GM23248 (cell line): Measurements from ENCODE around the gene C22orf31. TPM values are rescaled to one million over a fixed set of nuclear protein-coding genes. Genes with fewer than 3 reads are reported as not detected.

Experiments
- DNase-seq: peaks from one replicate; pipeline ENCODE4 v3.0.0-alpha.2; 2015
- H2AFZ ChIP-seq: fragments of 200-600 bp; sonication (generic); 2 replicates; pipeline ENCODE4 v1.6.1; 2016; ENCODE audit warnings: antibody characterized with exemption
- H3F3A ChIP-seq: fragments of 200-600 bp; sonication (generic); 2 replicates; pipeline ENCODE4 v1.6.1; 2016; ENCODE audit warnings: mild to moderate bottlenecking, antibody characterized with exemption, mixed run types; ENCODE audit not compliant: insufficient read depth
- H3K27ac ChIP-seq: fragments of 200-600 bp; sonication (generic); 2 replicates; pipeline ENCODE4 v1.5.1; 2016; ENCODE audit warnings: mild to moderate bottlenecking
- H3K27me3 ChIP-seq: fragments of 200-600 bp; sonication (generic); replicated peaks from 2 replicates; pipeline ENCODE4 v1.6.1; 2016; ENCODE audit warnings: mild to moderate bottlenecking; ENCODE audit not compliant: insufficient read depth
- H3K36me3 ChIP-seq: fragments of 200-600 bp; sonication (generic); 2 replicates; pipeline ENCODE4 v1.6.1; 2016; ENCODE audit warnings: low read depth, mild to moderate bottlenecking
- H3K4me1 ChIP-seq: fragments of 200-600 bp; sonication (generic); 2 replicates; pipeline ENCODE4 v1.6.1; 2016; ENCODE audit warnings: mild to moderate bottlenecking; ENCODE audit not compliant: insufficient read depth
- H3K4me2 ChIP-seq: fragments of 200-600 bp; sonication (generic); one replicate; pipeline ENCODE4 v1.6.1; 2016; ENCODE audit warnings: mild to moderate bottlenecking; ENCODE audit not compliant: unreplicated experiment
- H3K4me3 ChIP-seq: fragments of 200-600 bp; sonication (generic); 2 replicates; pipeline ENCODE4 v1.5.1; 2016; ENCODE audit warnings: mild to moderate bottlenecking
- H3K79me2 ChIP-seq: fragments of 200-600 bp; sonication (generic); 2 replicates; pipeline ENCODE4 v1.6.1; 2016; ENCODE audit warnings: mild to moderate bottlenecking; ENCODE audit not compliant: insufficient read depth
- H3K9ac ChIP-seq: fragments of 200-600 bp; sonication (generic); 2 replicates; pipeline ENCODE4 v1.6.1; 2016; ENCODE audit warnings: mild to moderate bottlenecking
- H3K9me2 ChIP-seq: fragments of 200-600 bp; sonication (generic); 2 replicates; pipeline ENCODE4 v1.6.1; 2016; ENCODE audit warnings: mixed run types, mild to moderate bottlenecking, moderate library complexity; ENCODE audit not compliant: insufficient read depth
- H3K9me3 ChIP-seq: fragments of 200-600 bp; sonication (generic); one replicate; pipeline ENCODE4 v1.6.1; 2017; ENCODE audit warnings: low read depth
- H4K20me1 ChIP-seq: fragments of 200-600 bp; sonication (generic); 2 replicates; pipeline ENCODE4 v1.6.0; 2016; ENCODE audit not compliant: insufficient read depth
- EZH2 ChIP-seq: fragments of 200-600 bp; sonication (generic); IDR thresholded peaks from 2 replicates; pipeline ENCODE4 v1.6.1; 2018; ENCODE audit warnings: antibody characterized with exemption, mild to moderate bottlenecking; ENCODE audit not compliant: insufficient read depth, poor library complexity, severe bottlenecking
- EZH2phosphoT487 ChIP-seq: fragments of 200-600 bp; sonication (generic); IDR thresholded peaks from 2 replicates; pipeline ENCODE4 v1.6.1; 2018; ENCODE audit warnings: antibody characterized with exemption, moderate library complexity, mild to moderate bottlenecking, low read depth; ENCODE audit not compliant: insufficient read depth
- WGBS, 2 experiments: methylation state at CpG; one replicate each; pipeline ENCODE4 v1.1.6; 2015 to 2017; ENCODE audit warnings: low lambda C conversion rate in 2 of 2, low coverage in 1 of 2; ENCODE audit errors: missing lambda C conversion rate in 2 of 2; 5-methylcytosine and 5-hydroxymethylcytosine counted together
- in situ Hi-C: fragments of 300-500 bp; cut with MboI; formaldehyde crosslinking; loops from 2 replicates; pipeline ENCODE4 v1.15.0; 2020
- polyA plus RNA-seq: library from polyadenylated mRNA; unstranded; fragments of >200 nt; fragmentation: Nextera tagmentation; extraction: Ambion mirVana; gene quantifications from 2 replicates; pipeline ENCODE4 v1.2.1, GENCODE V29; 2016
- total RNA-seq: library from RNA; depleted of rRNA; stranded (reverse); fragments of >200 nt; shearing (Covaris generic); gene quantifications from 2 replicates; pipeline ENCODE4 v1.2.3, GENCODE V29; 2014

C22orf31 gene
- total and polyA plus RNA-seq, 2 experiments from 2014 or later, result not detected

- peaks cover 16% of the 10 kb centered on the region for H3K4me1 ChIP-seq
- H3K9me3 ChIP-seq, result no peaks in the 10 kb centered on the region
- H3K4me2 ChIP-seq, result no peak overlapping the region
- no peaks in the 10 kb centered on the region for H3K27me3 ChIP-seq
- no peak for DNase-seq
- no peak overlapping the region for H3K27ac ChIP-seq
- no peaks in the 10 kb centered on the region for H4K20me1 ChIP-seq
- in situ Hi-C loops, result no loop called here
- H3F3A ChIP-seq, result peaks cover 15% of the 10 kb centered on the region
- H3K4me3 ChIP-seq, result no peak overlapping the region
- no peak overlapping the region for H3K9ac ChIP-seq
- H3K9me2 ChIP-seq, result no peaks in the 10 kb centered on the region
- 48 to 52% methylated on average over 4 of the region's 4 CpGs for WGBS, 2 experiments
- H3K79me2 ChIP-seq, result no peaks in the 10 kb centered on the region
- H3K36me3 ChIP-seq, result no peaks in the 10 kb centered on the region
- TF ChIP-seq EZH2phosphoT487 (no peak), EZH2 (no peak)
- H2AFZ ChIP-seq, result no peak overlapping the region
Observed at GRCh38 chr22:29092243-29092642, 30.6 kb upstream of the C22orf31 start.

- TF ChIP-seq EZH2 (no peak), EZH2phosphoT487 (no peak)
- H3K79me2 ChIP-seq, result no peaks in the 10 kb centered on the region
Observed at GRCh38 chr22:29090039-29090438, 28.4 kb upstream of the C22orf31 start.

GRCh38 chr22:29089507-29089906 is 27.9 kb upstream of the C22orf31 start:
- TF ChIP-seq EZH2 (no peak), EZH2phosphoT487 (no peak)
- in situ Hi-C loops, result no loop called here
- H3K27me3 ChIP-seq, result no peaks in the 10 kb centered on the region

More at GRCh38 chr22:29090039-29090438, 28.4 kb upstream of the C22orf31 start:
- in situ Hi-C loops, result no loop called here
- 88 to 91% methylated on average over 3 of the region's 3 CpGs for WGBS, 2 experiments
- peaks cover 15% of the 10 kb centered on the region for H3F3A ChIP-seq
- no peak overlapping the region for H3K9ac ChIP-seq
- no peak overlapping the region for H3K4me2 ChIP-seq
- H3K36me3 ChIP-seq, result no peaks in the 10 kb centered on the region
- no peak overlapping the region for H3K4me3 ChIP-seq
- no peaks in the 10 kb centered on the region for H3K27me3 ChIP-seq
- H3K27ac ChIP-seq, result no peak overlapping the region
- no peaks in the 10 kb centered on the region for H3K9me3 ChIP-seq
- no peak for DNase-seq
- no peak overlapping the region for H2AFZ ChIP-seq
- no peaks in the 10 kb centered on the region for H3K9me2 ChIP-seq
- H4K20me1 ChIP-seq, result no peaks in the 10 kb centered on the region
- peaks cover 16% of the 10 kb centered on the region for H3K4me1 ChIP-seq

GRCh38 chr22:29088809-29089208 is 27.2 kb upstream of the C22orf31 start:
- Histone ChIP-seq H3K27me3 (no peaks in the 10 kb centered on the region), H3K36me3 (no peaks in the 10 kb centered on the region), H3K9me3 (no peaks in the 10 kb centered on the region), H3K4me3 (no peak overlapping the region), H3K4me2 (no peak overlapping the region), H4K20me1 (no peaks in the 10 kb centered on the region), H2AFZ (no peak overlapping the region), H3K27ac (no peak overlapping the region), H3K4me1 (peaks cover 15% of the 10 kb centered on the region), H3K9me2 (no peaks in the 10 kb centered on the region), H3F3A (peaks cover 10% of the 10 kb centered on the region), H3K79me2 (no peaks in the 10 kb centered on the region), H3K9ac (no peak overlapping the region)
- DNase-seq, result no peak
- in situ Hi-C loops, result no loop called here
- TF ChIP-seq EZH2phosphoT487 (no peak), EZH2 (no peak)
- WGBS, 2 experiments, result 97 to 100% methylated on average over 3 of the region's 3 CpGs

More at GRCh38 chr22:29089507-29089906, 27.9 kb upstream of the C22orf31 start:
- no peaks in the 10 kb centered on the region for H3K9me2 ChIP-seq
- no peaks in the 10 kb centered on the region for H3K79me2 ChIP-seq
- no peaks in the 10 kb centered on the region for H4K20me1 ChIP-seq
- no peak overlapping the region for H3K9ac ChIP-seq
- no peaks in the 10 kb centered on the region for H3K36me3 ChIP-seq
- H3K4me3 ChIP-seq, result no peak overlapping the region
- H3K4me2 ChIP-seq, result no peak overlapping the region
- no peak overlapping the region for H3K27ac ChIP-seq
- WGBS, 2 experiments, result 61 to 65% methylated on average over 3 of the region's 3 CpGs
- no peaks in the 10 kb centered on the region for H3K9me3 ChIP-seq
- no peak for DNase-seq
- H3K4me1 ChIP-seq, result peaks cover 16% of the 10 kb centered on the region
- H3F3A ChIP-seq, result peaks cover 15% of the 10 kb centered on the region
- no peak overlapping the region for H2AFZ ChIP-seq

GRCh38 chr22:29087012-29087411 is 25.4 kb upstream of the C22orf31 start:
- H3K4me3 ChIP-seq, result no peak overlapping the region
- no peaks in the 10 kb centered on the region for H3K9me3 ChIP-seq
- no peaks in the 10 kb centered on the region for H4K20me1 ChIP-seq
- H3K79me2 ChIP-seq, result no peaks in the 10 kb centered on the region
- H3K4me1 ChIP-seq, result 0 out of 2 replicates have a peak, but pooled peaks cover 9% of the 10 kb centered on the region
- no peak overlapping the region for H2AFZ ChIP-seq
- no peaks in the 10 kb centered on the region for H3K36me3 ChIP-seq
- no peaks in the 10 kb centered on the region for H3K27me3 ChIP-seq
- no peak overlapping the region for H3K27ac ChIP-seq
- H3K9ac ChIP-seq, result no peak overlapping the region
- H3F3A ChIP-seq, result no peaks in the 10 kb centered on the region
- WGBS, 2 experiments, result 71 to 83% methylated on average over 2 of the region's 2 CpGs
- no peak overlapping the region for H3K4me2 ChIP-seq
- no peak for DNase-seq
- H3K9me2 ChIP-seq, result no peaks in the 10 kb centered on the region
- TF ChIP-seq EZH2, result no peak
- no peak for TF ChIP-seq EZH2phosphoT487
- in situ Hi-C loops, result no loop called here
